IMR-90 (cell line): ENCODE results near the gene CHGA. TPM values are rescaled to one million over a fixed set of nuclear protein-coding genes. Genes with fewer than 3 reads are reported as not detected.

Source experiments
- ATAC-seq: fragments of 200-7000 bp; cut with Tn5 transposase; 2 replicates; pipeline ENCODE4 v1.9.1; 2020; ENCODE audit warnings: low read depth, mild to moderate bottlenecking, moderate library complexity
- BruUV-seq: library from RNA; stranded (reverse); fragments of 400-500 nt; replicated peaks from 2 replicates; lab custom pipeline; 2021; lab: Mats Ljungman, UMichigan
- CTCF ChIA-PET: fragments of 300-600 bp; formaldehyde crosslinking; extraction: SDS; loops from one replicate; lab custom pipeline; 2021; ENCODE audit warnings: antibody characterized with exemption; lab: Yijun Ruan, JAX
- POLR2A ChIA-PET: fragments of 300-600 bp; sonication (Branson Sonifier 250); formaldehyde crosslinking; loops from one replicate; lab custom pipeline; 2022; ENCODE audit warnings: antibody characterized with exemption; ENCODE audit not compliant: unreplicated experiment; lab: Charles Lee
- DNase-seq: peaks from one replicate; pipeline ENCODE4 v3.0.0; 2013
- H2AFZ ChIP-seq: replicated peaks from 2 replicates; pipeline ENCODE3; 2013; ENCODE audit warnings: low read length, mild to moderate bottlenecking; ENCODE audit not compliant: poor library complexity
- H2AK5ac ChIP-seq: 2 replicates; pipeline ENCODE4 v1.6.1; 2013; ENCODE audit warnings: low read depth, low read length, inconsistent platforms
- H2AK9ac ChIP-seq: replicated peaks from 2 replicates; pipeline ENCODE3; 2013; ENCODE audit warnings: mild to moderate bottlenecking, low read depth, low read length, moderate library complexity; ENCODE audit not compliant: poor library complexity
- H2BK120ac ChIP-seq: 2 replicates; pipeline ENCODE4 v1.6.1; 2013; ENCODE audit warnings: low read depth, low read length, inconsistent platforms
- H2BK15ac ChIP-seq: 3 replicates; pipeline ENCODE4 v1.6.1; 2013; ENCODE audit warnings: low read depth, low read length, inconsistent platforms
- H2BK20ac ChIP-seq: 2 replicates; pipeline ENCODE4 v1.6.1; 2013; ENCODE audit warnings: low read depth, mild to moderate bottlenecking, inconsistent platforms, low read length, moderate library complexity
- H2BK5ac ChIP-seq: 2 replicates; pipeline ENCODE4 v1.6.1; 2013; ENCODE audit warnings: mild to moderate bottlenecking, low read depth, low read length, inconsistent platforms; ENCODE audit not compliant: poor library complexity, severe bottlenecking
- H3K14ac ChIP-seq: replicated peaks from 2 replicates; pipeline ENCODE4 v1.6.1; 2013; ENCODE audit warnings: low read depth, low read length, inconsistent platforms
- H3K18ac ChIP-seq: 2 replicates; pipeline ENCODE4 v1.6.1; 2013; ENCODE audit warnings: low read depth, low read length, control low read depth
- H3K23ac ChIP-seq: 2 replicates; pipeline ENCODE4 v1.6.1; 2013; ENCODE audit warnings: low read depth, low read length, inconsistent platforms
- H3K27ac ChIP-seq: 2 replicates; pipeline ENCODE4 v1.5.1; 2013; ENCODE audit warnings: mild to moderate bottlenecking, control low read depth, low read length; ENCODE audit not compliant: insufficient read depth
- H3K27me3 ChIP-seq: 2 replicates; pipeline ENCODE4 v1.6.1; 2013; ENCODE audit warnings: low read length; ENCODE audit not compliant: control insufficient read depth, insufficient read depth
- H3K36me3 ChIP-seq: 2 replicates; pipeline ENCODE4 v1.6.1; 2013; ENCODE audit warnings: low read length, mixed read lengths; ENCODE audit not compliant: control insufficient read depth, insufficient read depth
- H3K4ac ChIP-seq: 2 replicates; pipeline ENCODE4 v1.6.1; 2013; ENCODE audit warnings: low read depth, low read length, inconsistent platforms
- H3K4me1 ChIP-seq: 2 replicates; pipeline ENCODE4 v1.6.1; 2013; ENCODE audit warnings: low read length, mixed read lengths; ENCODE audit not compliant: control insufficient read depth, insufficient read depth
- H3K4me2 ChIP-seq: 2 replicates; pipeline ENCODE4 v1.6.1; 2013; ENCODE audit warnings: low read depth, mild to moderate bottlenecking, control low read depth, low read length, moderate library complexity
- H3K4me3 ChIP-seq: 2 replicates; pipeline ENCODE4 v1.5.1; 2013; ENCODE audit warnings: low read depth, mild to moderate bottlenecking, control low read depth, low read length, moderate library complexity; ENCODE audit not compliant: insufficient read depth
- H3K56ac ChIP-seq: 2 replicates; pipeline ENCODE4 v1.6.1; 2013; ENCODE audit warnings: low read length, inconsistent platforms; ENCODE audit not compliant: insufficient read depth; ENCODE audit errors: extremely low read depth
- H3K79me1 ChIP-seq, 2 experiments: 2 replicates each; pipeline ENCODE4 v1.6.1; 2013; ENCODE audit warnings: low read length in 2 of 2, inconsistent platforms in 1 of 2, low read depth in 1 of 2
- H3K9ac ChIP-seq: 2 replicates; pipeline ENCODE4 v1.6.1; 2013; ENCODE audit warnings: low read depth, low read length, control low read depth
- H3K9me1 ChIP-seq: 2 replicates; pipeline ENCODE4 v1.6.1; 2013; ENCODE audit warnings: low read length, inconsistent platforms; ENCODE audit not compliant: insufficient read depth
- H3K9me3 ChIP-seq: 2 replicates; pipeline ENCODE4 v1.6.1; 2013; ENCODE audit warnings: low read length; ENCODE audit not compliant: control insufficient read depth, insufficient read depth
- H4K20me1 ChIP-seq: 2 replicates; pipeline ENCODE4 v1.6.1; 2013; ENCODE audit warnings: low read length, inconsistent platforms; ENCODE audit not compliant: insufficient read depth
- H4K5ac ChIP-seq: 2 replicates; pipeline ENCODE4 v1.6.1; 2013; ENCODE audit warnings: mild to moderate bottlenecking, low read depth, low read length, control low read depth
- H4K8ac ChIP-seq, 2 experiments: 2 replicates each; pipeline ENCODE4 v1.6.1; 2013; ENCODE audit warnings: low read depth in 2 of 2, low read length in 2 of 2, control low read depth in 1 of 2, inconsistent platforms in 1 of 2
- H4K91ac ChIP-seq: 2 replicates; pipeline ENCODE4 v1.6.1; 2013; ENCODE audit warnings: low read depth, low read length, inconsistent platforms; ENCODE audit not compliant: insufficient read depth
- CEBPB ChIP-seq: IDR thresholded peaks from 2 replicates; pipeline ENCODE4 v1.6.1; 2012; ENCODE audit warnings: low read depth, low read length, improper control_type of control experiment
- FOS ChIP-seq: fragments of 150-350 bp; IDR thresholded peaks from 2 replicates; pipeline ENCODE4 v1.6.1; 2016; ENCODE audit warnings: low read depth, low read length
- MAZ ChIP-seq: IDR thresholded peaks from 2 replicates; pipeline ENCODE4 v1.6.1; 2012; ENCODE audit warnings: low read depth, mild to moderate bottlenecking, low read length, improper control_type of control experiment, moderate library complexity, borderline replicate concordance
- MXI1 ChIP-seq: IDR thresholded peaks from 2 replicates; pipeline ENCODE4 v1.6.1; 2012; ENCODE audit warnings: low read depth, mild to moderate bottlenecking, low read length, moderate library complexity, borderline replicate concordance
- RCOR1 ChIP-seq: IDR thresholded peaks from 2 replicates; pipeline ENCODE4 v1.6.1; 2012; ENCODE audit warnings: mild to moderate bottlenecking, low read length, improper control_type of control experiment; ENCODE audit not compliant: insufficient replicate concordance
- RFX5 ChIP-seq: IDR thresholded peaks from 2 replicates; pipeline ENCODE4 v1.8.0; 2012; ENCODE audit warnings: low read depth, mild to moderate bottlenecking, low read length, moderate library complexity
- WGBS, 2 experiments: methylation state at CpG; one replicate each; pipeline versions ENCODE4 v1.1.5 to v1.1.7; 2013; ENCODE audit warnings: missing lambda C conversion rate in 2 of 2; ENCODE audit not compliant: insufficient read length in 1 of 2; ENCODE audit errors: extremely low coverage in 2 of 2; 5-methylcytosine and 5-hydroxymethylcytosine counted together
- dilution Hi-C: fragments of 300-500 bp; cut with HindIII; formaldehyde crosslinking; loops from one replicate; pipeline ENCODE4 v1.14.3; 2018; ENCODE audit warnings: low sequenced_read_pairs; ENCODE audit not compliant: unreplicated experiment
- in situ Hi-C: fragments of 300-500 bp; cut with MboI; formaldehyde crosslinking; loops from 3 replicates; pipeline ENCODE4 v1.14.3; 2019; ENCODE audit warnings: low sequenced_read_pairs, inconsistent platforms, mixed read lengths
- intact Hi-C: fragments of 100-400 bp; cut with micrococcal nuclease; formaldehyde crosslinking; loops from 2 replicates; pipeline ENCODE4 v1.10.0; 2022
- polyA plus RNA-seq, 3 experiments: library from polyadenylated mRNA; depleted of rRNA; stranded (reverse); fragments of >200 nt; gene quantifications; 2 replicates each; pipeline ENCODE4 v1.2.3, GENCODE V29; 2012; ENCODE audit warnings: low replicate concordance in 1 of 3
- total RNA-seq: library from RNA; depleted of rRNA; stranded (reverse); fragments of >200 nt; gene quantifications from 2 replicates; pipeline ENCODE4 v1.2.3, GENCODE V29; 2012
- TF ChIP-seq, protein P1 (sequence below): fragments of 150-350 bp; IDR thresholded peaks from 2 replicates; pipeline ENCODE4 v1.6.1; 2017; ENCODE audit warnings: mild to moderate bottlenecking, antibody characterized with exemption, low read length, low read depth
- TF ChIP-seq, protein P2 (sequence below): conservative IDR thresholded peaks from 2 replicates; pipeline ENCODE4 v1.5.1; 2012; ENCODE audit warnings: mild to moderate bottlenecking, low read depth, low read length, improper control_type of control experiment

CHGA gene
- total and polyA plus RNA-seq, 2 of the 4 experiments (the other 2 are of a cell fraction), result not detected

DNA sequence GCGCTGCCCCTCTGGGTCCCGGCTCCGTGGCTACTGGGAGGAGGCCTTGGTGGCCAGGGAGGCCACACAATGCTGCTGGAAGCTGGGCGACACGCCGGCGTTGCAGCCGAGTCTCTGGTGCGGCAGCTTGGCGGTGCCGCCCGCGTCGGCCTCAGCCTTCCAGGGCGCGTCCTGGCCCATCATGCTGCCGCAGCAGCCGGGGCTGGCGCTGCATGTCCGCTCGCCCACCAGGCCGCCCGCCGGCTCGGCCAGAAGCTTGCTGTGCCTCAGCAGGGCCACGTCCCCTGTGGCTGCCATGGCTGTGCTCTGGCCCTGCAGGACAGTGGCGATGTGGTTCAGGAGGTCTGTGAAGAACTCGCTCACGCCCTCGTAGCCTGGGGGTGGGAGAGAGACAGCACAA lies 18.6 kb downstream of the CHGA start:
- Histone ChIP-seq H3K9ac (no peak overlapping the region), H2AK9ac (no peak overlapping the region), H3K4ac (no peak overlapping the region), H2BK120ac (no peak overlapping the region), H3K14ac (no peak overlapping the region), H3K27me3 (no peaks in the 10 kb centered on the region), H4K91ac (no peak overlapping the region), H2AK5ac (no peak overlapping the region), H3K9me1 (0 out of 2 replicates have a peak, but pooled peaks cover 2% of the 10 kb centered on the region), H2BK15ac (no peak overlapping the region), H3K79me1 (no peaks in the 10 kb centered on the region), H3K56ac (no peak overlapping the region), H4K5ac (no peak overlapping the region), H3K4me3 (no peak overlapping the region), H3K36me3 (no peaks in the 10 kb centered on the region; the same call in 1 of the 2 replicates), H3K4me1 (no peaks in the 10 kb centered on the region), H3K18ac (no peak overlapping the region), H4K8ac (no peak overlapping the region), H2AFZ (no peak overlapping the region), H3K4me2 (no peak overlapping the region), H2BK20ac (no peak overlapping the region), H3K9me3 (no peaks in the 10 kb centered on the region), H2BK5ac (no peak overlapping the region), H3K27ac (no peak overlapping the region), H4K20me1 (no peaks in the 10 kb centered on the region), H3K23ac (no peak overlapping the region)
- TF ChIP-seq, protein P1, sequence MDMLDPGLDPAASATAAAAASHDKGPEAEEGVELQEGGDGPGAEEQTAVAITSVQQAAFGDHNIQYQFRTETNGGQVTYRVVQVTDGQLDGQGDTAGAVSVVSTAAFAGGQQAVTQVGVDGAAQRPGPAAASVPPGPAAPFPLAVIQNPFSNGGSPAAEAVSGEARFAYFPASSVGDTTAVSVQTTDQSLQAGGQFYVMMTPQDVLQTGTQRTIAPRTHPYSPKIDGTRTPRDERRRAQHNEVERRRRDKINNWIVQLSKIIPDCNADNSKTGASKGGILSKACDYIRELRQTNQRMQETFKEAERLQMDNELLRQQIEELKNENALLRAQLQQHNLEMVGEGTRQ, result no peak
- TF ChIP-seq CEBPB (no peak), MXI1 (no peak), FOS (no peak), RFX5 (no peak), MAZ (no peak), RCOR1 (no peak)
- TF ChIP-seq, protein P2, sequence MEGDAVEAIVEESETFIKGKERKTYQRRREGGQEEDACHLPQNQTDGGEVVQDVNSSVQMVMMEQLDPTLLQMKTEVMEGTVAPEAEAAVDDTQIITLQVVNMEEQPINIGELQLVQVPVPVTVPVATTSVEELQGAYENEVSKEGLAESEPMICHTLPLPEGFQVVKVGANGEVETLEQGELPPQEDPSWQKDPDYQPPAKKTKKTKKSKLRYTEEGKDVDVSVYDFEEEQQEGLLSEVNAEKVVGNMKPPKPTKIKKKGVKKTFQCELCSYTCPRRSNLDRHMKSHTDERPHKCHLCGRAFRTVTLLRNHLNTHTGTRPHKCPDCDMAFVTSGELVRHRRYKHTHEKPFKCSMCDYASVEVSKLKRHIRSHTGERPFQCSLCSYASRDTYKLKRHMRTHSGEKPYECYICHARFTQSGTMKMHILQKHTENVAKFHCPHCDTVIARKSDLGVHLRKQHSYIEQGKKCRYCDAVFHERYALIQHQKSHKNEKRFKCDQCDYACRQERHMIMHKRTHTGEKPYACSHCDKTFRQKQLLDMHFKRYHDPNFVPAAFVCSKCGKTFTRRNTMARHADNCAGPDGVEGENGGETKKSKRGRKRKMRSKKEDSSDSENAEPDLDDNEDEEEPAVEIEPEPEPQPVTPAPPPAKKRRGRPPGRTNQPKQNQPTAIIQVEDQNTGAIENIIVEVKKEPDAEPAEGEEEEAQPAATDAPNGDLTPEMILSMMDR, result no peak
- POLR2A ChIA-PET, result no interaction called here
- no TSS peak for BruUV-seq
- in situ Hi-C loops (no loop called here), intact Hi-C loops (no loop called here), dilution Hi-C loops (no loop called here)
- CTCF ChIA-PET, result interaction anchor here (1.5 kb wide), 1 partner anchor 11 kb away, joined by 4 read pairs; no protein-coding TSS in a partner anchor
- no peak for ATAC-seq
- WGBS, 2 experiments, result 93% methylated on average over 25 of the region's 30 CpGs; no CpG with 5 or more reads in 1 of the 2 experiments
- no peak for DNase-seq
